K562 (cell line): ENCODE data around the gene TLCD1. TPM values are rescaled to one million over a fixed set of nuclear protein-coding genes. Genes with fewer than 3 reads are reported as not detected.

Source experiments
- ATF7 ChIP-seq: fragments of 450-650 bp; IDR thresholded peaks from 2 replicates; pipeline ENCODE4 v1.7.1; 2014; ENCODE audit warnings: mild to moderate bottlenecking, moderate library complexity
- BRF1 ChIP-seq: IDR thresholded peaks from 3 replicates; pipeline ENCODE4 v1.6.1; 2011; ENCODE audit warnings: borderline replicate concordance, mild to moderate bottlenecking; ENCODE audit not compliant: insufficient read length; ENCODE audit errors: extremely low read depth
- HDAC2 ChIP-seq: fragments of 450-650 bp; IDR thresholded peaks from 2 replicates; pipeline ENCODE4 v1.6.1; 2016; ENCODE audit warnings: mild to moderate bottlenecking
- LCOR ChIP-seq: sonication (generic); formaldehyde crosslinking; IDR thresholded peaks from 2 replicates; pipeline ENCODE4 v1.8.0; 2022; ENCODE audit warnings: mild to moderate bottlenecking, missing genetic modification reagents
- MAZ ChIP-seq, 2 experiments: fragments of 450-650 bp in 1 of 2; sonication (generic) in 1 of 2; formaldehyde crosslinking; IDR thresholded peaks in 1 of 2; conservative IDR thresholded peaks in 1 of 2; 2 replicates each; pipeline versions ENCODE4 v1.4.0 to v1.5.0; 2020; ENCODE audit warnings: mild to moderate bottlenecking in 1 of 2, missing genetic modification reagents in 1 of 2
- NFIC ChIP-seq: fragments of 450-650 bp; IDR thresholded peaks from 2 replicates; pipeline ENCODE4 v1.6.1; 2017; ENCODE audit warnings: mild to moderate bottlenecking, inconsistent platforms
- RCOR1 ChIP-seq, 2 experiments: IDR thresholded peaks; 2 replicates each; pipeline ENCODE4 v1.6.1; 2012; ENCODE audit warnings: low read depth in 2 of 2, low read length in 2 of 2, borderline replicate concordance in 1 of 2, improper control_type of control experiment in 1 of 2
- SMC3 ChIP-seq: conservative IDR thresholded peaks from 2 replicates; pipeline ENCODE4 v1.6.1; 2011; ENCODE audit warnings: low read depth, low read length, improper control_type of control experiment; ENCODE audit not compliant: insufficient read depth
- TAF7 ChIP-seq: fragments of 450-650 bp; IDR thresholded peaks from 2 replicates; pipeline ENCODE4 v1.6.1; 2016; ENCODE audit warnings: missing genetic modification characterization, missing compliant biosample characterization
- ZFP30 ChIP-seq: fragments of 250-450 bp; sonication (Bioruptor Pico); IDR thresholded peaks from 2 replicates; pipeline ENCODE4 v1.8.0; 2022; ENCODE audit warnings: moderate library complexity, mild to moderate bottlenecking, inconsistent platforms, borderline replicate concordance
- ZNF384 ChIP-seq: IDR thresholded peaks from 2 replicates; pipeline ENCODE4 v1.6.1; 2012; ENCODE audit warnings: low read depth, low read length, improper control_type of control experiment
- polyA plus RNA-seq, 8 experiments: library from polyadenylated mRNA; depleted of rRNA in 4 of 8; stranded (reverse) in 5 of 8; unstranded in 3 of 8; fragments of >200 nt; fragmentation: Nextera tagmentation in 2 of 8; fragmentation: Illumina TruSeq in 1 of 8; extraction: Ambion mirVana in 2 of 8; extraction: Trizol in 1 of 8; gene quantifications; 2 replicates each; pipeline versions ENCODE4 v1.2.1 to v1.2.3, GENCODE V29; 2011 to 2014; ENCODE audit warnings: inconsistent platforms in 1 of 8, missing spikeins in 1 of 8
- total RNA-seq, 7 experiments: library from RNA; depleted of rRNA in 6 of 7; stranded (reverse); fragments of >200 nt in 6 of 7; fragmentation: Illumina TruSeq in 2 of 7; extraction: Trizol in 2 of 7; gene quantifications; 2 replicates each; pipeline versions ENCODE4 v1.2.1 to v1.2.3, GENCODE V29; 2011 to 2021; ENCODE audit warnings: low replicate concordance in 1 of 7
- TF ChIP-seq, protein P1 (sequence below): fragments of 450-650 bp; IDR thresholded peaks from 2 replicates; pipeline ENCODE4 v1.6.1; 2016; ENCODE audit warnings: missing biosample characterization, missing genetic modification characterization
- TF ChIP-seq, protein P2 (sequence below), 2 experiments: fragments of 450-650 bp; formaldehyde crosslinking in 1 of 2; IDR thresholded peaks; 2 replicates each; pipeline versions ENCODE4 v1.4.0 to v1.6.1; 2014 to 2020; ENCODE audit warnings: mild to moderate bottlenecking in 2 of 2, borderline replicate concordance in 1 of 2, low read depth in 1 of 2
- TF ChIP-seq, protein P3 (sequence below): fragments of 450-650 bp; formaldehyde crosslinking; IDR thresholded peaks from 2 replicates; pipeline ENCODE4 v1.4.0; 2022; ENCODE audit warnings: mild to moderate bottlenecking, moderate library complexity
- TF ChIP-seq, protein P4 (sequence below): fragments of 200-800 bp; sonication (Bioruptor generic); IDR thresholded peaks from 2 replicates; pipeline ENCODE4 v1.6.1; 2017; ENCODE audit warnings: missing genetic modification characterization, missing compliant biosample characterization

TLCD1 gene
- total and polyA plus RNA-seq, 9 of the 15 experiments (the other 6 are each of a cell fraction or from before 2014, with no cell fraction given) = 6.8 to 37.7 (median 21.7) TPM

DNA sequence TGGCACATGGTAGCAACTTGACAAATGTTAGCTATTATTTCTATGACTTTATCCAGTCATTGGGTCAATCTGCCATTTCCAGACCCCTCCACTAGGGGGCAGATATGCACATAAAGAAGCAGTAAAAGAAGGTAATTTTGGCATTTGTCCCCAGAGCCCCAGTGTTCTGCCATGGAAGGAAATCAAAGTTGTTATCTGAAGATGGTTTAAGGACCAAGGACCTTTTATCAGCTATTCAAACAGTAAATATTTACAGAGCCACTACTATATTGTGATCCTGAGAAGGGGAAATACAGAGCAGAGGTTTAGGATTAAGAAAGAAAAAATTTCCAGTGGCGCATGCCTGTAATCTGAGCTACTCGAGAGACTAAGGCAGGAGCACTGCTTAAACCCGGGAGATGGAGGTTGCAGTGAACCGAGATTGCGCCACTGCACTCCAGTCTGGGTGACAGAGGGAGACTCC lies 37.8 kb upstream of the TLCD1 start (continued):
- TF ChIP-seq ATF7 (0 out of 2 replicates have a peak, but pooled peaks have one; percentile 23), RCOR1 (IDR thresholded peaks at IDR 0.05; ENCODE audit: borderline replicate concordance in 1 of 2, low read depth in 2 of 2, low read length in 2 of 2) (peak in 1 of 2 experiments; percentile 81; a peak in 2 of 4 replicates), NFIC (peak; percentile 79), SMC3 (peak; percentile 90), ZNF384 (peak; percentile 39; the same call in 1 of the 2 replicates), HDAC2 (peak; percentile 62; the same call in 1 of the 2 replicates), LCOR (CRISPR knock-in tag) (peak; percentile 58; the same call in 1 of the 2 replicates), TAF7 (no peak), BRF1 (no peak), ZFP30 (CRISPR knock-in tag) (no peak), MAZ (CRISPR knock-in tag; conservative IDR thresholded peaks at IDR 0.05 in 1 of 2, IDR thresholded peaks at IDR 0.05 in 1 of 2) (peak; percentile 31 to 44; a peak in 1 of 4 replicates)
- TF ChIP-seq, protein P1, sequence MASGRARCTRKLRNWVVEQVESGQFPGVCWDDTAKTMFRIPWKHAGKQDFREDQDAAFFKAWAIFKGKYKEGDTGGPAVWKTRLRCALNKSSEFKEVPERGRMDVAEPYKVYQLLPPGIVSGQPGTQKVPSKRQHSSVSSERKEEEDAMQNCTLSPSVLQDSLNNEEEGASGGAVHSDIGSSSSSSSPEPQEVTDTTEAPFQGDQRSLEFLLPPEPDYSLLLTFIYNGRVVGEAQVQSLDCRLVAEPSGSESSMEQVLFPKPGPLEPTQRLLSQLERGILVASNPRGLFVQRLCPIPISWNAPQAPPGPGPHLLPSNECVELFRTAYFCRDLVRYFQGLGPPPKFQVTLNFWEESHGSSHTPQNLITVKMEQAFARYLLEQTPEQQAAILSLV (tag) = no peak
- TF ChIP-seq, protein P2, sequence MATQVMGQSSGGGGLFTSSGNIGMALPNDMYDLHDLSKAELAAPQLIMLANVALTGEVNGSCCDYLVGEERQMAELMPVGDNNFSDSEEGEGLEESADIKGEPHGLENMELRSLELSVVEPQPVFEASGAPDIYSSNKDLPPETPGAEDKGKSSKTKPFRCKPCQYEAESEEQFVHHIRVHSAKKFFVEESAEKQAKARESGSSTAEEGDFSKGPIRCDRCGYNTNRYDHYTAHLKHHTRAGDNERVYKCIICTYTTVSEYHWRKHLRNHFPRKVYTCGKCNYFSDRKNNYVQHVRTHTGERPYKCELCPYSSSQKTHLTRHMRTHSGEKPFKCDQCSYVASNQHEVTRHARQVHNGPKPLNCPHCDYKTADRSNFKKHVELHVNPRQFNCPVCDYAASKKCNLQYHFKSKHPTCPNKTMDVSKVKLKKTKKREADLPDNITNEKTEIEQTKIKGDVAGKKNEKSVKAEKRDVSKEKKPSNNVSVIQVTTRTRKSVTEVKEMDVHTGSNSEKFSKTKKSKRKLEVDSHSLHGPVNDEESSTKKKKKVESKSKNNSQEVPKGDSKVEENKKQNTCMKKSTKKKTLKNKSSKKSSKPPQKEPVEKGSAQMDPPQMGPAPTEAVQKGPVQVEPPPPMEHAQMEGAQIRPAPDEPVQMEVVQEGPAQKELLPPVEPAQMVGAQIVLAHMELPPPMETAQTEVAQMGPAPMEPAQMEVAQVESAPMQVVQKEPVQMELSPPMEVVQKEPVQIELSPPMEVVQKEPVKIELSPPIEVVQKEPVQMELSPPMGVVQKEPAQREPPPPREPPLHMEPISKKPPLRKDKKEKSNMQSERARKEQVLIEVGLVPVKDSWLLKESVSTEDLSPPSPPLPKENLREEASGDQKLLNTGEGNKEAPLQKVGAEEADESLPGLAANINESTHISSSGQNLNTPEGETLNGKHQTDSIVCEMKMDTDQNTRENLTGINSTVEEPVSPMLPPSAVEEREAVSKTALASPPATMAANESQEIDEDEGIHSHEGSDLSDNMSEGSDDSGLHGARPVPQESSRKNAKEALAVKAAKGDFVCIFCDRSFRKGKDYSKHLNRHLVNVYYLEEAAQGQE (IDR thresholded peaks at IDR 0.05; ENCODE audit: borderline replicate concordance) = peak; percentile 83
- TF ChIP-seq, protein P2 (CRISPR knock-in tag; IDR thresholded peaks at IDR 0.05; ENCODE audit: low read depth) = no peak
- TF ChIP-seq, protein P3, sequence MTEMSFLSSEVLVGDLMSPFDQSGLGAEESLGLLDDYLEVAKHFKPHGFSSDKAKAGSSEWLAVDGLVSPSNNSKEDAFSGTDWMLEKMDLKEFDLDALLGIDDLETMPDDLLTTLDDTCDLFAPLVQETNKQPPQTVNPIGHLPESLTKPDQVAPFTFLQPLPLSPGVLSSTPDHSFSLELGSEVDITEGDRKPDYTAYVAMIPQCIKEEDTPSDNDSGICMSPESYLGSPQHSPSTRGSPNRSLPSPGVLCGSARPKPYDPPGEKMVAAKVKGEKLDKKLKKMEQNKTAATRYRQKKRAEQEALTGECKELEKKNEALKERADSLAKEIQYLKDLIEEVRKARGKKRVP (CRISPR knock-in tag) = no peak
- TF ChIP-seq, protein P4, sequence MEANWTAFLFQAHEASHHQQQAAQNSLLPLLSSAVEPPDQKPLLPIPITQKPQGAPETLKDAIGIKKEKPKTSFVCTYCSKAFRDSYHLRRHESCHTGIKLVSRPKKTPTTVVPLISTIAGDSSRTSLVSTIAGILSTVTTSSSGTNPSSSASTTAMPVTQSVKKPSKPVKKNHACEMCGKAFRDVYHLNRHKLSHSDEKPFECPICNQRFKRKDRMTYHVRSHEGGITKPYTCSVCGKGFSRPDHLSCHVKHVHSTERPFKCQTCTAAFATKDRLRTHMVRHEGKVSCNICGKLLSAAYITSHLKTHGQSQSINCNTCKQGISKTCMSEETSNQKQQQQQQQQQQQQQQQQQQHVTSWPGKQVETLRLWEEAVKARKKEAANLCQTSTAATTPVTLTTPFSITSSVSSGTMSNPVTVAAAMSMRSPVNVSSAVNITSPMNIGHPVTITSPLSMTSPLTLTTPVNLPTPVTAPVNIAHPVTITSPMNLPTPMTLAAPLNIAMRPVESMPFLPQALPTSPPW = peak; percentile 37; the same call in 1 of the 2 replicates
